GM12872 (cell line): ENCODE measurements around the gene GTF2H4.

ENCODE experiments used
- CTCF ChIP-seq: IDR thresholded peaks from 3 replicates; pipeline ENCODE4 v1.5.1; 2011; ENCODE audit warnings: low read depth, mild to moderate bottlenecking, low read length, moderate library complexity; ENCODE audit not compliant: insufficient read depth

GTF2H4 gene

GRCh38 chr6:30890646-30891449 lies 17.2 kb upstream of the GTF2H4 start:
- no peak for TF ChIP-seq CTCF

GRCh38 chr6:30891450-30891723 lies 16.6 kb upstream of the GTF2H4 start:
- no peak for TF ChIP-seq CTCF

DNA sequence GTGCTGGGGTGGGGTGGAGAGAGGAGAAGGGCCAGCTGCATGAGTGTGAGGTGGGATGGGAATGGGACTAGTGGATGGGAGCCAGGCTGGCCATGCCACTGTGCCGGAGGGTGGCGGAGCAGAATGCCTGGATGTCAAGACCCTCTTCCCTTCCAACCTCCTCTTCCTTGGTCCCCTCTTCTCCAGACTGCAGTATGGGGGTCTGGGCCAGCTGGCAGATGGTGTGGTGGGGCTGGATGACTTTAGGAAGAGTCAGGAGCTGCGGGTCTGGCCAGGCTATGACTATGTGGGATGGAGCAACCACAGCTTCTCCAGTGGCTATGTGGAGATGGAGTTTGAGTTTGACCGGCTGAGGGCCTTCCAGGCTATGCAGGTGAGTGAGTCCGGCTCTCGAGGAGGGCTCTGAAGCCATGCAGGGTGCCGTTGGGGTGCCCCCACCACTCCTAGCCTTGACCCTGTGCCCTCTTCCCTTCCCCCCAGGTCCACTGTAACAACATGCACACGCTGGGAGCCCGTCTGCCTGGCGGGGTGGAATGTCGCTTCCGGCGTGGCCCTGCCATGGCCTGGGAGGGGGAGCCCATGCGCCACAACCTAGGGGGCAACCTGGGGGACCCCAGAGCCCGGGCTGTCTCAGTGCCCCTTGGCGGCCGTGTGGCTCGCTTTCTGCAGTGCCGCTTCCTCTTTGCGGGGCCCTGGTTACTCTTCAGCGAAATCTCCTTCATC lies 16.0 kb upstream of the GTF2H4 start:
- TF ChIP-seq CTCF = no peak

GRCh38 chr6:30893001-30893591 lies 14.9 kb upstream of the GTF2H4 start:
- no peak for TF ChIP-seq CTCF

GRCh38 chr6:30893666-30894065 lies 14.3 kb upstream of the GTF2H4 start:
- no peak for TF ChIP-seq CTCF

- TF ChIP-seq CTCF = no peak
Observed at GRCh38 chr6:30894381-30894780, 13.6 kb upstream of the GTF2H4 start.

GRCh38 chr6:30894935-30895334 lies 13.1 kb upstream of the GTF2H4 start:
- TF ChIP-seq CTCF = no peak
